NCI-H2196 (cell line): ENCODE measurements around the gene TMEM163.
"Not testable (repeated sequence)": the region's sequence is repeated elsewhere in the genome, so short reads cannot be mapped to it uniquely, and the experiment has no call there.

Experiments used
- DNase-seq: peaks from one replicate; lab custom pipeline; 2025; ENCODE audit not compliant: unreplicated experiment; lab: John Stamatoyannopoulos, UW

TMEM163 gene

GRCh38 chr2:134623046-134623445, 95.8 kb downstream of the TMEM163 start:
- no peak for DNase-seq

DNA sequence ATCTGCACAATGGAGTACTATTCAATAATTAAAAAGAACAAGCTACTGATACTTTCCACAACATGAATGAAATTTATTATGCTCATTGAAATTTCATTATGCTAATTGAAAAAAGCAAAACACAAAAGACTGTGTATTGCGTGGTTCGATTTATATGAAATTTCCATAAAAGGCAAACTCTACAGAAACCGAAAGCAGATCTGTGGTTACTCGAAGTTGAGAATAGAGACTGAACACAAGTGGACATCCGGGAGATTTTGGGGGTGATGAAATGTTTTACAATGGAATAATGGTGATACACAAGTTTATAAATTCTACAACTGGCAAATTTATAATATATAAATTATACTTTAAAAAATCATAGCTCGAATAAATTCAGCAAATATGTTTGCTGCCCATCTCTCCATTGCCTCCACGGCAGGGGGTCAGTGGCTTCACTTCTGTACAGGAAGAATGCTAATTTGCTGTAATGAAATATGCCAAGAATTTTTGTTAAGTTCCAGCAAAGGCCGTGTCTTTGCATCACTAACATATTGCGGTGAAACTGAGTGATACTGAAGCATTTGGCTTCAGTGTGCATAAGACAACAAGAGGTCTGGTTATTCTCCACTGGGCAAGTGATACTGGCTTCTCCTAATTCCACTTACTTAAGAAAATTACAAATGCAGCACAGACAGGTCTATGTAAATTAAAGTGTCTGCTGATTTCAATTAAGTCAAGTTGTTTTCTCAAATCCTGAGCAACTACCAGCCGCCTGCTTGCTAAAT, 96.7 kb downstream of the TMEM163 start:
- DNase-seq, result no peak

DNA sequence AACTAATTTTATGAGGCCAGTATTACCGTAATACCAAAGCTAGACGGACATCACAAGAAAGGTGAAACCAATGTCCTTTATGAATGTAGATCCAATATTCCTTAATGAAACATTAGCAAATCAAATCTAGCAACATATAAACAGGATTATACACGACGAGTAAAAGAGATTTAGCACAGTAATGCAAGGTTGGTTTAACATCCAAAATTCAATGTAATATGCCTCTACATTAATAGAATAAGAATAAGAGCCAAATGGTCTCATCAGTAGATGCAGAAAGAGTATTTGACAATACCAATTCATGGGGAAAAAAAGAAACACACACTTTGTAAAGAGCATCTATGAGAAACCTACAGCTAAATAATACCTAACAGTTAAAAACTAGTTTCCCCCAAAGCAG, 99.5 kb downstream of the TMEM163 start:
- no peak for DNase-seq

GRCh38 chr2:134615480-134615879, 103.3 kb downstream of the TMEM163 start:
- DNase-seq, result not testable (repeated sequence)

GRCh38 chr2:134611316-134611715, 107.5 kb downstream of the TMEM163 start:
- no peak for DNase-seq

DNA sequence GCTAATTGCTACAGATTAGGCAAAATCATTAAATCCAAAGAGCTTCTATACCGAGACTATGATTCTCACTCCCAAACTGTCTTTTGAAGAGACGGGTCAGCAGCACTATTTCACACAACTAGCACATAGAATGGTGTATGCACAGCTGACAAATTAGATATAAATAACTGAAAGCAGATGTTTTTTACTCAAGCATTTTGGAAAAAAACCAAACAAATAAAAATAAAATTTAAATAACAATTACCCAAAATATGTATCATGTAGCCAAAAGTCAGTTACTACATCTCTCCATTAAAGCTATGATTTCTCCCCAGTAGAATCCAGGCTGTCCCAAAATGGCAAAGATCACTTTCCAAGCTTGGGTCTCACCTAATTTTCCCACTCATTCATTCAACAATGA, 107.9 kb downstream of the TMEM163 start:
- DNase-seq, result no peak

DNA sequence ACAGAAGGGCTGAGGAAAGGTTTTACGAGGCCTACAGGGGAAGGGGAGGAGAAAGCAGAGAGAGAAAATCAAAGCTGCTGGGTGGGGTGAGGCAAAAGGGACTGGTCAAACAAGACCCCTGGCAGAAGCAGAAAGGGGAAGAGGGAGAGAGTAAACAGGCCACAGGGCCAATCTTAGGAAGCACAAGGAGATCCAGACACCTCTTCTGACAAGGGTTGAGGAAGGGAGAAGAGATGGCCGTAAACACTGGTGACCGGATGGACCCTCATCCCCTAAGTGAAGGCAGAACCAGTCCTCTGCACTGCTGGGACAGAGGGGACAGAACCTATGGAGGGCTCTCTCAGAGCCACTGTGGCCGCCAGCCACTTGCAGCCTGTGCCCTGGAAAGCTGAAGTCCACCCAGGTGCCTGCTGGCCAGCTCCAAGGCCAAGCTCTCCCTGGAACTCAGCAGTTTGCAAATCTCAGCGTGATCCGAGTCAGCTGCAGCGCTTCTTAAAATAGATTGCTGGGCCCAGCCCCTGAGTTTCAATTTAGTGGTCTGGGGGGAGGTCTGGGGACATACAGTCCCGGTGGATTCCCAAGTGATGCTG, 108.8 kb downstream of the TMEM163 start:
- DNase-seq, result no peak

DNA sequence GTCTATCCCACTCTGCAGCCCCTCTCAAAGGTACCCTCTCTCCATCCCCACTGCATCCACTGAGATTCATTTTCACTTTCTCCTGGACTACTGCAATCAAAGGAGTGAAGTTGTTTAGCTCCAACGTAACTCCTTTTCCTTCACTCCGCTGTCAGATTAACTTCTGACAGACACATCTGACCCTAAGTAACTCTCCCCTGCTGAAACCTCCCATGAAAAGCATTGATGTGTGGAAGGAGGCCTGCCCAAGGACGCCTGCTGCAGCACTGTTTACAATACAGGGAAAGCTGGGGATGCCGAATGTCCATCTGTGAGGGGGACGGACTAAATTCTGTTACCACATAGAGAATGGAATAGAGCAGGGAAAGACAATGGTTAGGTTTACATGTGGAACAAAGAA, 114.8 kb downstream of the TMEM163 start:
- no peak for DNase-seq

GRCh38 chr2:134602666-134603065, 116.1 kb downstream of the TMEM163 start:
- no peak for DNase-seq

- DNase-seq, result no peak
Observed at GRCh38 chr2:134601264-134601663, 117.5 kb downstream of the TMEM163 start.

GRCh38 chr2:134600208-134600607, 118.6 kb downstream of the TMEM163 start:
- DNase-seq, result no peak

DNA sequence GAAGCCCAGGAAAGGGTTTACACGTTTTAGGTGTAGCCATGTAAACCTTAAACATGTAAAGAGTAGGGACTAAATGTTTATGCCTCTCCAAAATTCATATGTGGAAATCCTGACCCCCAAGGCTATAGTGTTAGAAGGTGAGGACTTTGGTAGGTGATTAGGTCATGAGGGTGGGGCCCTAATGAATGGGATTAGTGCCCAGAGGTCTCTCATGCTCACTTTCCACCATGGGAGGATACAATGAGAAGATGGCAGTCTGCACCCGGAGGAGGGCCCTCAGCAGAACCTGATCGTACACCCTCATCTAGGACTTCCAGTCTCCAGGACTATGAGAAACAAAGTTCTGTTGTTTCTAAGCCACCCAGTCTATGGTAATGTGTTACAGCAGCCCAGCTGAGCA, 119.6 kb downstream of the TMEM163 start:
- DNase-seq, result no peak

DNA sequence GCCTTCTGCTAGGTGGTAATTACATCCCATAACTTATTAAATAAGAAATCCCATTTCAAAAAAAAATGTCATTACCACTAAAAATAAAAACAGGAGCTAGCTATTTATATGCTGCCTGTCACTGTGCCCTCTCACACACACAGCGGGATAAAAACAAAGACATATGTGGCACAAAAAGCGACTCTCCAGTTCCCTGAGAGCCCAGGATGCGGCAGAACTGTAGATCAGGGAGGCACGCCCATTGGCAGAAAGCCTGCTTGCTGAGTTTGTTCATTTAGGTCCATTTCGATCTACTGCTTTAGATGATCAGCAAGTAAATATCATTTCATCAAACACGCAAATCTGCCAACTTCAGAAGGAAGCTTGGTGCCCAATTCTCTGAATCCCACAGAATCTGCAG, 124.4 kb downstream of the TMEM163 start:
- no peak for DNase-seq

- DNase-seq, result no peak
Observed at GRCh38 chr2:134593519-134593918, 125.3 kb downstream of the TMEM163 start.

- DNase-seq, result no peak
Observed at GRCh38 chr2:134592377-134592776, 126.4 kb downstream of the TMEM163 start.

DNA sequence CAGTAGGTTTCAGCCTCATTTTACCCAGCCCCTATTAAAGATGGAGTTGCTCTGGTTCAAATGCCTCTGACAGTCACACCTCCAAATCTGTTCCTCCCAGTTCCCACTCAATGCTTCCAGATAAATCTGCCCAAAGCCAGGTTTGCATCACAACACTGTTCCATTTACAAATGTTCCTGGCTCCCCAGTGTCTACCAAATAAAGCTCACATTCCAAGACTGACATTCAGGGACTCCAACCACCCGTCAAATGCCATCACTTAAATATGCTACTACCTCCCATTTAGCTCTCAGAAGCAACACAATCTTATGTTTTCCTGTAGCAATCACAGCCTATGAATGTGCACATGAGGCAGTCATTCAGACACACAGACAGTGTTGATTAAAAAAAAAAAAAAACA, 127.3 kb downstream of the TMEM163 start:
- no peak for DNase-seq

GRCh38 chr2:134590679-134591078, 128.1 kb downstream of the TMEM163 start:
- no peak for DNase-seq

DNA sequence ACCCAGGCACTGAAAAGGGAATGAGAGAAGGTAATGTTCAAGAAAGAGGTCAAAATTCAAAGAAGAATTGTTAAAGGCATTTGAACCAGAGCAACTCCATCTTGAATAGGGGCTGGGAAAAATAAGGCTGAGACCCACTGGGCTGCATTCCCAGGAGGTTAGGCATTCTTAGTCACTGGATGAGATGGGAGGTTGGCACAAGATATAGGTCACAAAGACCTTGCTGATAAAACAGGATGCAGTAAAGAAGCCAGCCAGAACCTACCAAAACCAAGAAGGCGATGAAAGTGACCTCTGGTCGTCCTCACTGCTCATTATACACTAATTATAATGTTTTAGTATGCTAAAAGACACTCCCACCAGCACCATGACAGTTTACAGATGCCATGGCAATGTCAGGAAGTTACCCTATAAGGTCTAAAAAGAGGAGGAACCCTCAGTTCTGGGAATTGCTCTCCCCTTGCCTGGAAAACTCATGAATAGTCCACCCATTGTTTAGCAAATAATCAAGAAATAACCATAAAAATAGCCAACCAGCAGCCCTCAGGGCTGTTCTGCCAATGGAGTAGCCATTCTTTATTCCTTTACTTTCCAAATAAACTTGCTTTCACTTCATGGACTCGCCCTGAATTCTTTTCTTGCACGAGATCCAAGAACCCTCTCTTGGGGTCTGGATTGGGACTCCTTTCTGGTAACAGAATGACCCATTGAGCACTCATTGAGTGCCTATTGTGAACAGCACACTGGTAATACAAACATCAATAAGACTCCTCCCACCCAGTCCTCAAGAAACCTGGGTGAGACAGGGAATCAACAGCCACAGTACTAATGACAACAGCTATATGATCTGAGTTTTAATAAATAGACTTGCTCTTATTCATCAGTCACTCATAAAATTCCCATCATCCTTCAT, 129.4 kb downstream of the TMEM163 start:
- DNase-seq, result not testable (repeated sequence)

GRCh38 chr2:134588556-134588955, 130.2 kb downstream of the TMEM163 start:
- no peak for DNase-seq

DNA sequence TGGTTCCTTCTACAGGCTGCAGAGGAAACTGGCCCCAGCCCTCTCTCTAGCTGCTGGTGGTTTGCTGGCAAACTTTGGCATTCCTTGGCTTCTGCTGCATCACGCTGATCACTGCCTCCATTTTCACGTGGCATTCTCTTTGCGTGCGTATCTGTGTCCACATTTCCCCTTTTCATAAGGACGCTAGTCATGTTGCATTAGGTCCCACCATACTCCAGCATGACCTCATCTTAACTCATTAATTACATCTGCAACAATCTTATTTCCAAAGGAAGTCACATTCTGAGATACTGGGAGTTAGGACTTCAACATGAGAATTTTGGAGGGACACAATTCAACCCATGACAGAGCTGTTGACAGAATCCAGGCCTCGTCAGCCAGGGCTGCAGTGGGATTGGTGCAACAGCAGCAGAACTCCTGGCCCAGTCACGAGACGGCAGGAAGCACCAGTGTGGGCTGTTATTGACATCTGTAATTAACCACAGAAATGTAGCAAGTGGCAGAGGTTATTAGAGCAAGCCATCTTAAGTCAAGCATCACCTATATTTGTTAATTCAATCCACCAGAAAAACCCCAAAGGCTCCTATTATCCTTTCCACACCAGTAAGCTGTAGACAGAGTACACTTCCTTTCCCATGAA, 132.4 kb downstream of the TMEM163 start:
- DNase-seq, result no peak

- no peak for DNase-seq
Observed at GRCh38 chr2:134583997-134584520, 134.7 kb downstream of the TMEM163 start.
